Colonic mucosa (tissue), 4 donors: ENCODE results near the gene PSMD3. TPM values are rescaled to one million over a fixed set of nuclear protein-coding genes. Genes with fewer than 3 reads are reported as not detected.

Source experiments
- DNase-seq: peaks from one replicate; pipeline ENCODE4 v3.0.0-alpha.2; 2020
- H3K27ac ChIP-seq: fragments of 200-600 bp; one replicate; pipeline ENCODE4 v1.8.0; 2021
- H3K27me3 ChIP-seq: fragments of 200-600 bp; one replicate; pipeline ENCODE4 v1.8.0; 2021
- H3K36me3 ChIP-seq: fragments of 200-600 bp; one replicate; pipeline ENCODE4 v1.8.0; 2021
- H3K4me1 ChIP-seq: fragments of 200-600 bp; one replicate; pipeline ENCODE4 v1.8.0; 2021; ENCODE audit warnings: mild to moderate bottlenecking
- H3K4me3 ChIP-seq: fragments of 200-600 bp; one replicate; pipeline ENCODE4 v1.8.0; 2021
- H3K9ac ChIP-seq, 2 donors: one replicate each; pipeline ENCODE4 v1.7.0; 2013; ENCODE audit warnings: control low read depth in 2 of 2, low read depth in 2 of 2, low read length in 2 of 2
- H3K9me3 ChIP-seq: fragments of 200-600 bp; one replicate; pipeline ENCODE4 v1.8.0; 2021
- CTCF ChIP-seq: fragments of 200-600 bp; IDR thresholded peaks from one replicate; pipeline ENCODE4 v1.8.0; 2022; ENCODE audit warnings: antibody characterized with exemption, mild to moderate bottlenecking
- intact Hi-C: fragments of 100-400 bp; cut with DNase I; formaldehyde crosslinking; loops from one replicate; pipeline ENCODE4 v1.14.1; 2022
- total RNA-seq, 2 donors: library from RNA; stranded (reverse); fragmentation: NEBNext Ultra II Directional in 1 of 2; extraction: Animal tissue kit (Norgen Biotek cat#: 25700) in 1 of 2; gene quantifications; one replicate each; pipeline ENCODE4 v1.2.1, GENCODE V29; 2021
- donor health status: healthy.
- donor health status: DM: no; HTN: no; CAD: no.
- donor health status: DM: no; HTN: no; CAD: no.

Gene PSMD3
- total RNA-seq = 100 to 1,000 TPM; 106 to 152 TPM

DNA sequence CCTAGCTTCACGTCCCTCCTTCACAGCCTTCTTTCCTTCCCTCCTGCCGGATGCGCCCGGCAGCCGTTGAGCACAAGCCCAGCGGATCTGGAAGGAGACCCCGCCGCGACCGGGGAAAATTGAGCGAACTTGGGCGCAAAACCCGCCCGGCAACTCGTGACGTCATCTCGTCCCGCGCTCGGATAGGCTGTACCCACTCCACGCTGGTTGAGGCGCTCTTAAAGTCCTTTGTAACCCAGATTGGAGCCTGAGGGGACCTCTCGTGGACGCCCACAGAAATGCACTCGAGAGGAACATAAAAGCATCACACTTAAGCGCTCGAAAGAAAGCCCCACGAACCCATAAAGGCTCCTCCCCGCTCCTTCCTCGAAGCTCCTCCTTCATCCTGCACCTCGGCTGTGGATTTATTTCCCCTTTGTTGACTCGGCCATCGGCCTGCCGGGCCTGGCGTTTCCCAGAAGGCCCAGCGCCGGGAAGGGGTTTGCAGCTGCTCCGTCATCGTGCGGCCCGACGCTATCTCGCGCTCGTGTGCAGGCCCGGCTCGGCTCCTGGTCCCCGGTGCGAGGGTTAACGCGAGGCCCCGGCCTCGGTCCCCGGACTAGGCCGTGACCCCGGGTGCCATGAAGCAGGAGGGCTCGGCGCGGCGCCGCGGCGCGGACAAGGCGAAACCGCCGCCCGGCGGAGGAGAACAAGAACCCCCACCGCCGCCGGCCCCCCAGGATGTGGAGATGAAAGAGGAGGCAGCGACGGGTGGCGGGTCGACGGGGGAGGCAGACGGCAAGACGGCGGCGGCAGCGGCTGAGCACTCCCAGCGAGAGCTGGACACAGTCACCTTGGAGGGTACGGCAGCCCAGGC is at the start of gene PSMD3:
PSMD3 (plus strand) TSS at position 457 of the 856 bp plus-strand sequence; CDS start at position 621, 164 bp downstream.
- DNase-seq = peak; percentile 99
- intact Hi-C loops = no loop called here

GRCh38 chr17:39933912-39934311 is 46.7 kb upstream of the PSMD3 start:
- Histone ChIP-seq H3K27me3 (no peaks in the 10 kb centered on the region), H3K27ac (no peak overlapping the region), H3K36me3 (no peaks in the 10 kb centered on the region), H3K4me3 (no peak overlapping the region), H3K9ac (no peak overlapping the region), H3K4me1 (no peaks in the 10 kb centered on the region), H3K9me3 (no peaks in the 10 kb centered on the region)
- TF ChIP-seq CTCF = no peak
- no peak for DNase-seq
- intact Hi-C loops = no loop called here

More for the DNA sequence above, at the start of gene PSMD3:
- H3K4me1 ChIP-seq = no peaks in the 10 kb centered on the region
- peak within 1 kb of the TSS; percentile 97 to 99 for H3K9ac ChIP-seq
- peak within 1 kb of the TSS; percentile 84 for H3K4me3 ChIP-seq
- peak within 1 kb of the TSS; percentile 80 for H3K27ac ChIP-seq
- no peaks in the 10 kb centered on the region for H3K27me3 ChIP-seq
- no peaks in the 10 kb centered on the region for H3K9me3 ChIP-seq
- peak; percentile 60 for TF ChIP-seq CTCF
- peaks cover 8% of the 10 kb centered on the region for H3K36me3 ChIP-seq

DNA sequence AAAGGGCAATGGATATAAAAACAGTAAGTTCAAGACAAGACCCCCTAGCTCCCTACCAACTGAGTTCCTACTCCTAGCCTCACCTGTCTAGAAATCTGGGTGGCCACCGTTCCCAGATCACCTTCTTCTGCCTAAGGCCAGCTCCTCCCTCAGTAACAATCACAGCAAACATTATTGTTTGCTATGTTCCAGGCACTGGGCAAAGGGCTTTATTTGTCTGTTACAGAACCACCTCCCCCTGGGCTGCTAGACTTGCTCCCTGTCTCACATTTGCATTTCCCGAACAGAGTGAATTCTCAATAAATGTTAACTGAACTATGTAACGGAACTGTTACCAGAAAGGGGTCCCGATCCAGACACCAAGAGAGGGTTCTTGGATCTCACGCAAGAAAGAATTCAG is 46.3 kb upstream of the PSMD3 start:
- no peaks in the 10 kb centered on the region for H3K27me3 ChIP-seq
- no peak overlapping the region for H3K9ac ChIP-seq
- no peaks in the 10 kb centered on the region for H3K9me3 ChIP-seq
- H3K4me1 ChIP-seq = no peaks in the 10 kb centered on the region
- no peak for TF ChIP-seq CTCF
- DNase-seq = no peak
- intact Hi-C loops = no loop called here
- no peak overlapping the region for H3K27ac ChIP-seq
- no peaks in the 10 kb centered on the region for H3K36me3 ChIP-seq
- no peak overlapping the region for H3K4me3 ChIP-seq

DNA sequence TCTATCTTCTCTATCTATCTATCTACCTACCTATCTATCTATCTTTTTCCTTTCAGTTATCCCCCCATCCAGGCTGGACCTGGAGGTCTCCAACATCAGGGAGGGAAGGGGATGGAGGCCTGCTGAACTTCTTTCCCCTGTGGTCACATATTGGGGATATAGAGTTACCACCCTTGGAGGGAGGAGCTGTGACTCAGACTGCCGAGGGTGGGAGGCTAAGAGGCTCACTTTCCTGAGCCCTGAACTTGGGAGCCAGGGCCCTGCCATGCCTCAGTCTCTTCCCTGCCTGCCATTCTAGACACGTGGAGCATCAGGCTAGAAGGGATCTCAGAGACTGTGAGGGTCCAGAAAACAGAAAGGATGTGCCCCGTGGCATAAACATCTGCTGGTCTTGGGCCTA is 44.7 kb upstream of the PSMD3 start:
- intact Hi-C loops = no loop called here
- H3K36me3 ChIP-seq = no peaks in the 10 kb centered on the region
- H3K27me3 ChIP-seq = no peaks in the 10 kb centered on the region
- no peaks in the 10 kb centered on the region for H3K4me1 ChIP-seq
- no peak overlapping the region for H3K9ac ChIP-seq
- TF ChIP-seq CTCF = no peak
- no peak overlapping the region for H3K4me3 ChIP-seq
- H3K9me3 ChIP-seq = no peaks in the 10 kb centered on the region
- no peak overlapping the region for H3K27ac ChIP-seq
- DNase-seq = no peak

GRCh38 chr17:39937447-39937846 is 43.2 kb upstream of the PSMD3 start:
- intact Hi-C loops = no loop called here
- Histone ChIP-seq H3K36me3 (no peaks in the 10 kb centered on the region), H3K4me1 (no peaks in the 10 kb centered on the region), H3K9me3 (no peaks in the 10 kb centered on the region), H3K4me3 (no peak overlapping the region), H3K9ac (no peak overlapping the region), H3K27me3 (no peaks in the 10 kb centered on the region), H3K27ac (no peak overlapping the region)
- no peak for TF ChIP-seq CTCF
- no peak for DNase-seq
